Adrenal gland (tissue), 5 donors: Measurements from ENCODE around the gene ZNF835.

Experiments
- CTCF ChIP-seq, 6 experiments: fragments of 450-650 bp in 4 of 6; fragments of 200-600 bp in 2 of 6; sonication (generic) in 1 of 6; IDR thresholded peaks; 1 replicate in 5 of 6; 2 replicates in 1 of 6; pipeline versions ENCODE4 v1.5.1 to v1.8.0; 2016 to 2021; ENCODE audit warnings: antibody characterized with exemption in 6 of 6, mild to moderate bottlenecking in 2 of 6, moderate library complexity in 1 of 6
- POLR2A ChIP-seq, 2 donors: fragments of 450-650 bp; IDR thresholded peaks; one replicate each; pipeline ENCODE4 v1.6.1; 2017; ENCODE audit warnings: antibody characterized with exemption in 2 of 2, mild to moderate bottlenecking in 2 of 2, moderate library complexity in 1 of 2
- donor health status: DM: no; HTN: no; CAD: no.

DNA sequence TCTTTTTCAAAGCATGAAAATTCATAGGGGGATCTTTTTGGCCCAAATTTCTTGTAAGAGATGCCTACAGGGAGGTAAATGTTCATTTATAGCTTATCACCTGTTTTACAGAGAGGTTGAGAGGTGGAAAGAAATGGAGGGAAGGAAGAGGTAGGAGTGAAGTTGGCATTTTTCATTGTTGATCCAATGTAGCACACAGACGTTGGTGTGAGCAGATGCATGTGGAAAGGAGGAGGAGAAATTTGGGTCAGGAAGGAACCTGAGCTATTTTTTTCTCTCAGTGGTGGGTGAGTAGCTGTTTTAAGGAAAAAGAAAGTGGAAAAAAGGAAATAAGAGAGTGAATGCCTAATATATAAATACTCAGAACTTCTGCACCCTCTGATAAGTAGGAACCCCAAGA, 38.5 kb downstream of the ZNF835 start:
- no peak for TF ChIP-seq POLR2A (IDR thresholded peaks at IDR 0.05)
- no peak for TF ChIP-seq CTCF (IDR thresholded peaks at IDR 0.05)
